Measurements from ENCODE around the gene CRIP2.

DNA sequence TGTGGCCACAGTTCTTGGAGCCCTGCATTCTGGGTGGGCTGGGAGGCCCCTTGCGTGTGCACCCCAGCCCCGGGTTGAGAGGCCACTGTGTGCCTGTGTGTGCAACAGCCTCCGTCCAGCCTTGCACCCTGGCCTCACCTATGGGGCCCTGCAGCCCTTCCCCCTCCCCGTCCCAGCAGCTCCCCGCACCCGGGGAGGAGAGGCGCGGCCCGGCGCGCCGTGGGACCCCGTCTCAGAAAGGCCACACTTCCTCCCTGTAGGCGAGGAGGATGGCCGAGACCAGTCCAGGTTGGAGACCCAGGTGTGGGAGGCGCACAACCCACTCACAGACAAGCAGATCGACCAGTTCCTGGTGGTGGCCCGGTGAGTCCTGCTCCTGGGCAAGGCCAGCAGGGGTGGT is 16.6 kb upstream of the CRIP2 start:
- TF ChIP-seq, protein P1, sequence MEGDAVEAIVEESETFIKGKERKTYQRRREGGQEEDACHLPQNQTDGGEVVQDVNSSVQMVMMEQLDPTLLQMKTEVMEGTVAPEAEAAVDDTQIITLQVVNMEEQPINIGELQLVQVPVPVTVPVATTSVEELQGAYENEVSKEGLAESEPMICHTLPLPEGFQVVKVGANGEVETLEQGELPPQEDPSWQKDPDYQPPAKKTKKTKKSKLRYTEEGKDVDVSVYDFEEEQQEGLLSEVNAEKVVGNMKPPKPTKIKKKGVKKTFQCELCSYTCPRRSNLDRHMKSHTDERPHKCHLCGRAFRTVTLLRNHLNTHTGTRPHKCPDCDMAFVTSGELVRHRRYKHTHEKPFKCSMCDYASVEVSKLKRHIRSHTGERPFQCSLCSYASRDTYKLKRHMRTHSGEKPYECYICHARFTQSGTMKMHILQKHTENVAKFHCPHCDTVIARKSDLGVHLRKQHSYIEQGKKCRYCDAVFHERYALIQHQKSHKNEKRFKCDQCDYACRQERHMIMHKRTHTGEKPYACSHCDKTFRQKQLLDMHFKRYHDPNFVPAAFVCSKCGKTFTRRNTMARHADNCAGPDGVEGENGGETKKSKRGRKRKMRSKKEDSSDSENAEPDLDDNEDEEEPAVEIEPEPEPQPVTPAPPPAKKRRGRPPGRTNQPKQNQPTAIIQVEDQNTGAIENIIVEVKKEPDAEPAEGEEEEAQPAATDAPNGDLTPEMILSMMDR (IDR thresholded peaks at IDR 0.05; ENCODE audit: insufficient read depth, low read depth, low read length) = no peak
- no peak for TF ChIP-seq EZH2 (IDR thresholded peaks at IDR 0.05; ENCODE audit: insufficient read depth, low read length)
